ENCODE results near the gene KCNG3. TPM values are rescaled to one million over a fixed set of nuclear protein-coding genes. Genes with fewer than 3 reads are reported as not detected.

Gene KCNG3
- total and polyA plus RNA-seq, 2 of the 13 experiments (the other 11 are each of a cell fraction or from before 2014, with no cell fraction given) = 2.8 to 4.8 TPM

GRCh38 chr2:42494355-42495233 lies 812 bp upstream of the KCNG3 start (continued):
- 0 out of 2 replicates have a peak, but pooled peaks have one; percentile 22 for TF ChIP-seq ARID4A (CRISPR knock-in tag; IDR thresholded peaks at IDR 0.05; ENCODE audit: borderline replicate concordance)
- peak; percentile 3 for TF ChIP-seq TFE3 (CRISPR knock-in tag; IDR thresholded peaks at IDR 0.05)
- TF ChIP-seq CHCHD3 (CRISPR knock-in tag; IDR thresholded peaks at IDR 0.05) = no peak
- no peak for TF ChIP-seq HOXA9 (CRISPR knock-in tag; IDR thresholded peaks at IDR 0.05; ENCODE audit: borderline replicate concordance)
- TF ChIP-seq FOXK2 (IDR thresholded peaks at IDR 0.05) = no peak
- TF ChIP-seq ZNF672 (CRISPR knock-in tag; IDR thresholded peaks at IDR 0.05) = no peak
- no peak for TF ChIP-seq ZNF879 (CRISPR knock-in tag; IDR thresholded peaks at IDR 0.05)
- no peak for TF ChIP-seq HNRNPK (IDR thresholded peaks at IDR 0.05; ENCODE audit: low read depth, low read length, poor library complexity, severe bottlenecking)
- TF ChIP-seq ZNF772 (CRISPR knock-in tag; IDR thresholded peaks at IDR 0.05) = no peak; the same call in 1 of the 2 replicates
- no peak for TF ChIP-seq ZNF7 (CRISPR knock-in tag; IDR thresholded peaks at IDR 0.05)
- no peak for TF ChIP-seq IKZF1 (IDR thresholded peaks at IDR 0.05)
- TF ChIP-seq ZEB1 (IDR thresholded peaks at IDR 0.05; ENCODE audit: insufficient replicate concordance, low read depth) = peak; percentile 86
- TF ChIP-seq NFE2 (CRISPR knock-in tag; IDR thresholded peaks at IDR 0.05) = no peak
- no peak for TF ChIP-seq ZNF460 (CRISPR knock-in tag; IDR thresholded peaks at IDR 0.05; ENCODE audit: borderline replicate concordance)
- TF ChIP-seq ZNF530 (CRISPR knock-in tag; IDR thresholded peaks at IDR 0.05; ENCODE audit: low read depth) = no peak
- TF ChIP-seq PHF5A (CRISPR knock-in tag; IDR thresholded peaks at IDR 0.05; ENCODE audit: low read depth, unreplicated experiment) = no peak
- TF ChIP-seq ZNF274 (CRISPR knock-in tag; IDR thresholded peaks at IDR 0.05) = peak; percentile 54; the same call in 1 of the 2 replicates
- TF ChIP-seq ZFX (CRISPR knock-in tag; IDR thresholded peaks at IDR 0.05; ENCODE audit: low read depth) = no peak
- TF ChIP-seq ZNF235 (CRISPR knock-in tag; IDR thresholded peaks at IDR 0.05; ENCODE audit: borderline replicate concordance) = 0 out of 2 replicates have a peak, but pooled peaks have one; percentile 65
- peak; percentile 40; the same call in 1 of the 2 replicates for TF ChIP-seq STAT6 (CRISPR knock-in tag; IDR thresholded peaks at IDR 0.05; ENCODE audit: borderline replicate concordance)
